Liver (tissue), 9 donors: ENCODE data around the gene APP. TPM values are rescaled to one million over a fixed set of nuclear protein-coding genes. Genes with fewer than 3 reads are reported as not detected.

Experiments
- DNase-seq: peaks from one replicate; pipeline ENCODE4 v3.0.0-alpha.2; 2017; ENCODE audit warnings: low spot score
- H3K27ac ChIP-seq, 2 donors: one replicate each; pipeline ENCODE4 v1.7.0; 2013; ENCODE audit warnings: inconsistent platforms in 2 of 2, low read length in 2 of 2, control low read depth in 1 of 2, low read depth in 1 of 2, mild to moderate bottlenecking in 1 of 2
- H3K27me3 ChIP-seq, 4 donors: one replicate each; pipeline versions ENCODE4 v1.6.1 to v1.7.0; 2013; ENCODE audit warnings: low read length in 3 of 4, inconsistent platforms in 1 of 4, mild to moderate bottlenecking in 1 of 4, moderate library complexity in 1 of 4; ENCODE audit not compliant: control insufficient read depth in 4 of 4, insufficient read depth in 4 of 4
- H3K36me3 ChIP-seq, 4 donors: one replicate each; pipeline versions ENCODE4 v1.6.1 to v1.7.0; 2013; ENCODE audit warnings: low read length in 3 of 4, mild to moderate bottlenecking in 3 of 4, low read depth in 1 of 4, moderate library complexity in 1 of 4; ENCODE audit not compliant: control insufficient read depth in 4 of 4, insufficient read depth in 3 of 4
- H3K4me1 ChIP-seq, 4 donors: one replicate each; pipeline versions ENCODE4 v1.6.1 to v1.7.0; 2013; ENCODE audit warnings: low read length in 3 of 4, mild to moderate bottlenecking in 3 of 4, moderate library complexity in 1 of 4; ENCODE audit not compliant: control insufficient read depth in 4 of 4, insufficient read depth in 4 of 4
- H3K4me3 ChIP-seq, 3 donors: one replicate each; pipeline versions ENCODE4 v1.6.1 to v1.7.0; 2013; ENCODE audit warnings: low read length in 3 of 3, control low read depth in 1 of 3, low read depth in 1 of 3, mild to moderate bottlenecking in 1 of 3
- H3K9ac ChIP-seq, 2 donors: one replicate each; pipeline ENCODE4 v1.7.0; 2013; ENCODE audit warnings: low read length in 2 of 2, mild to moderate bottlenecking in 2 of 2, moderate library complexity in 2 of 2, control low read depth in 1 of 2, low read depth in 1 of 2
- H3K9me3 ChIP-seq, 4 donors: one replicate each; pipeline versions ENCODE4 v1.6.1 to v1.7.0; 2013; ENCODE audit warnings: low read length in 3 of 4; ENCODE audit not compliant: control insufficient read depth in 4 of 4
- ATF3 ChIP-seq: IDR thresholded peaks from 2 replicates; pipeline ENCODE4 v1.6.1; 2016; ENCODE audit warnings: antibody characterized with exemption
- FOXA1 ChIP-seq: IDR thresholded peaks from 2 replicates; pipeline ENCODE4 v1.6.1; 2016; ENCODE audit warnings: antibody characterized with exemption
- FOXA2 ChIP-seq: IDR thresholded peaks from 2 replicates; pipeline ENCODE4 v1.6.1; 2016; ENCODE audit warnings: antibody characterized with exemption
- GABPA ChIP-seq, 2 donors: IDR thresholded peaks in 1 of 2; conservative IDR thresholded peaks in 1 of 2; 2 replicates each; pipeline ENCODE4 v1.6.1; 2016; ENCODE audit warnings: antibody characterized with exemption in 2 of 2, mild to moderate bottlenecking in 1 of 2, moderate library complexity in 1 of 2
- HNF4G ChIP-seq: IDR thresholded peaks from 2 replicates; pipeline ENCODE4 v1.6.1; 2016; ENCODE audit warnings: antibody characterized with exemption
- JUND ChIP-seq, 2 donors: IDR thresholded peaks; 2 replicates each; pipeline ENCODE4 v1.6.1; 2016; ENCODE audit warnings: antibody characterized with exemption in 2 of 2
- NR2F2 ChIP-seq: IDR thresholded peaks from 2 replicates; pipeline ENCODE4 v1.6.1; 2016; ENCODE audit warnings: antibody characterized with exemption
- REST ChIP-seq: IDR thresholded peaks from 2 replicates; pipeline ENCODE4 v1.6.1; 2016; ENCODE audit warnings: antibody characterized with exemption, mild to moderate bottlenecking
- RXRA ChIP-seq, 2 donors: IDR thresholded peaks; 2 replicates each; pipeline ENCODE4 v1.6.1; 2017 to 2018; ENCODE audit warnings: antibody characterized with exemption in 2 of 2, mild to moderate bottlenecking in 1 of 2
- SP1 ChIP-seq: IDR thresholded peaks from 2 replicates; pipeline ENCODE4 v1.6.1; 2018; ENCODE audit warnings: antibody characterized with exemption, mild to moderate bottlenecking
- TAF1 ChIP-seq: conservative IDR thresholded peaks from 2 replicates; pipeline ENCODE4 v1.6.1; 2016; ENCODE audit warnings: antibody characterized with exemption, mild to moderate bottlenecking
- YY1 ChIP-seq: IDR thresholded peaks from 2 replicates; pipeline ENCODE4 v1.6.1; 2016; ENCODE audit warnings: antibody characterized with exemption, mild to moderate bottlenecking
- WGBS: extraction: QIAGEN DNeasy Blood & Tissue Kit; methylation state at CpG from one replicate; pipeline ENCODE4 v1.1.7; 2013; 5-methylcytosine and 5-hydroxymethylcytosine counted together
- polyA plus RNA-seq, 2 donors: library from polyadenylated mRNA; stranded (reverse) in 1 of 2; unstranded in 1 of 2; fragments of 200-250 nt in 1 of 2; fragments of >200 nt in 1 of 2; fragmentation: Nextera tagmentation in 1 of 2; extraction: Ambion mirVana in 1 of 2; gene quantifications; one replicate each; pipeline versions ENCODE4 v1.2.1 to v1.2.3, GENCODE V29; 2013 to 2015
- total RNA-seq, 2 donors: library from RNA; depleted of rRNA; stranded (reverse); fragments of >200 nt; gene quantifications; one replicate each; pipeline ENCODE4 v1.2.3, GENCODE V29; 2014
- TF ChIP-seq, protein P1 (sequence below): IDR thresholded peaks from 2 replicates; pipeline ENCODE4 v1.6.1; 2016; ENCODE audit warnings: antibody characterized with exemption
- TF ChIP-seq, protein P2 (sequence below): IDR thresholded peaks from 2 replicates; pipeline ENCODE4 v1.6.1; 2016; ENCODE audit warnings: antibody characterized with exemption
- TF ChIP-seq, protein P3 (sequence below): fragments of 150-350 bp; IDR thresholded peaks from 2 replicates; pipeline ENCODE4 v1.5.1; 2017; ENCODE audit warnings: improper control_type of control experiment, low read depth, low read length; ENCODE audit not compliant: missing input control
- donor health status: healthy.
- donor health status: healthy.
- donor health status: healthy.
- donor health status: healthy.
- donor health status: healthy.

APP gene
- total and polyA plus RNA-seq, 4 donors, result 24.9 to 201 (median 111) TPM

DNA sequence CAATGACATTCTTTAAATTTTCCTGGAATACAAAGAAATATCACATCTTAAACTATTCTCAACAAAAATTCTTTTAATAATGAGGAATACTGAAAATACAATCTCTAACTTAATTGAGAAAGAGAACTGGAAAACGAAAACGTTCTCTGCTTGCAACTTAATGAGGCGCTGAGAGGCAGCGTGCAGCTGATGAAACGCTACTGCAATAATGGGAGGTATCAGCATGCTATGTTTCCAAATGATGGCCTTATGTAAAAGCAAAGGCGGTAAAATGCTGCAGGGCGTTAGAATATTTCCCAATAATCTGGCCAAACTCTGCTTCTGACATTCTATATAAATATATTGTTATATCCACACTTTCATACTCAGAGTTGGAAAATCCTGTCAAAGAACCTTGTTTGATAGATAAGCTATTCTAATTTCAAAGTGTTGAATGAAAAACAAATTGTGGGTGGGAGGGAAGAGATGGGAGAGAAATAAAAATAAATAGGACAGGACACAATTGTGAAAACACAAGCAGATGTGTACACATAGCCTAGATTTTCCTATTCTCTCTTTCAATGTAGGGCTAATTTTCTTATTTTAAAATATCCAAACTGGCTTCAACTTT lies 70.9 kb downstream of the APP start:
- DNase-seq, result no peak
- no peak overlapping the region for H3K9ac ChIP-seq
- 91% methylated on average over 7 of the region's 7 CpGs for WGBS
- no peak overlapping the region for H3K4me3 ChIP-seq
- no peak overlapping the region for H3K27ac ChIP-seq
- no peaks in the 10 kb centered on the region for H3K4me1 ChIP-seq
- no peaks in the 10 kb centered on the region for H3K9me3 ChIP-seq
- no peak for TF ChIP-seq REST
- TF ChIP-seq SP1, result no peak
- TF ChIP-seq, protein P1, sequence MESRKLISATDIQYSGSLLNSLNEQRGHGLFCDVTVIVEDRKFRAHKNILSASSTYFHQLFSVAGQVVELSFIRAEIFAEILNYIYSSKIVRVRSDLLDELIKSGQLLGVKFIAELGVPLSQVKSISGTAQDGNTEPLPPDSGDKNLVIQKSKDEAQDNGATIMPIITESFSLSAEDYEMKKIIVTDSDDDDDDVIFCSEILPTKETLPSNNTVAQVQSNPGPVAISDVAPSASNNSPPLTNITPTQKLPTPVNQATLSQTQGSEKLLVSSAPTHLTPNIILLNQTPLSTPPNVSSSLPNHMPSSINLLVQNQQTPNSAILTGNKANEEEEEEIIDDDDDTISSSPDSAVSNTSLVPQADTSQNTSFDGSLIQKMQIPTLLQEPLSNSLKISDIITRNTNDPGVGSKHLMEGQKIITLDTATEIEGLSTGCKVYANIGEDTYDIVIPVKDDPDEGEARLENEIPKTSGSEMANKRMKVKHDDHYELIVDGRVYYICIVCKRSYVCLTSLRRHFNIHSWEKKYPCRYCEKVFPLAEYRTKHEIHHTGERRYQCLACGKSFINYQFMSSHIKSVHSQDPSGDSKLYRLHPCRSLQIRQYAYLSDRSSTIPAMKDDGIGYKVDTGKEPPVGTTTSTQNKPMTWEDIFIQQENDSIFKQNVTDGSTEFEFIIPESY, result no peak
- TF ChIP-seq YY1, result no peak
- TF ChIP-seq GABPA (IDR thresholded peaks at IDR 0.05 in 1 of 2, conservative IDR thresholded peaks at IDR 0.05 in 1 of 2), result no peak
- TF ChIP-seq RXRA (IDR thresholded peaks at IDR 0.05), result no peak
- no peak for TF ChIP-seq TAF1
- TF ChIP-seq, protein P2, sequence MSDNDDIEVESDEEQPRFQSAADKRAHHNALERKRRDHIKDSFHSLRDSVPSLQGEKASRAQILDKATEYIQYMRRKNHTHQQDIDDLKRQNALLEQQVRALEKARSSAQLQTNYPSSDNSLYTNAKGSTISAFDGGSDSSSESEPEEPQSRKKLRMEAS, result no peak
- no peak for TF ChIP-seq FOXA2
- no peak for TF ChIP-seq ATF3
- TF ChIP-seq, protein P3, sequence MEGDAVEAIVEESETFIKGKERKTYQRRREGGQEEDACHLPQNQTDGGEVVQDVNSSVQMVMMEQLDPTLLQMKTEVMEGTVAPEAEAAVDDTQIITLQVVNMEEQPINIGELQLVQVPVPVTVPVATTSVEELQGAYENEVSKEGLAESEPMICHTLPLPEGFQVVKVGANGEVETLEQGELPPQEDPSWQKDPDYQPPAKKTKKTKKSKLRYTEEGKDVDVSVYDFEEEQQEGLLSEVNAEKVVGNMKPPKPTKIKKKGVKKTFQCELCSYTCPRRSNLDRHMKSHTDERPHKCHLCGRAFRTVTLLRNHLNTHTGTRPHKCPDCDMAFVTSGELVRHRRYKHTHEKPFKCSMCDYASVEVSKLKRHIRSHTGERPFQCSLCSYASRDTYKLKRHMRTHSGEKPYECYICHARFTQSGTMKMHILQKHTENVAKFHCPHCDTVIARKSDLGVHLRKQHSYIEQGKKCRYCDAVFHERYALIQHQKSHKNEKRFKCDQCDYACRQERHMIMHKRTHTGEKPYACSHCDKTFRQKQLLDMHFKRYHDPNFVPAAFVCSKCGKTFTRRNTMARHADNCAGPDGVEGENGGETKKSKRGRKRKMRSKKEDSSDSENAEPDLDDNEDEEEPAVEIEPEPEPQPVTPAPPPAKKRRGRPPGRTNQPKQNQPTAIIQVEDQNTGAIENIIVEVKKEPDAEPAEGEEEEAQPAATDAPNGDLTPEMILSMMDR, result no peak
- no peaks in the 10 kb centered on the region for H3K36me3 ChIP-seq
- no peaks in the 10 kb centered on the region for H3K27me3 ChIP-seq

DNA sequence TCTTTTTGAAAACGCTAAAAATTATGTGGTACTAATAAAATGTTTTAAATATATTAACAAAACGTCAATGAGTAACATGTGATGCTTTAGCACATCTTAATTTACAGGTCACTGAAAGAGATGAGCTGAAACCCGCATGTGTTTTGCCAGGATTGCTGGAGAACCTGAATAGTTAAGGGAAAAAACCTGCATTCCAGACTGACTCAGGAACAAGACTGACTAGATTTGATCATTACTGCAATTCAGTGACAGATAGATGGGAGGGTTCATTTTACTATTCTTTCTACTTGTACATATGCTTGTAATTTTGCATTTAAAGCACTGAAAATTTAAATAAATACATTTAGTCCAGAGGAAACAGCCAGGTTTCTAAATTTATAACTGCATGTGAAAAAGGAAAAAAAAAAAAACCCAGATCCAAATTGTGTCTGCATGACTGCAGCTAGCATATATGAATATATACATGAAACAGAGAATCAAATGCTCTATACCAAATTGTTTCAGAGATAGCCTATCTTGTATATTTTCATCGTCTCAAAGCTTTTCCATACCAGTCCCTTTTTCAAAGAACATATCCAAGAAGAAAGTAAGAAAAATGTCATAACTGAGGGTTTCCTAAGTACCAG lies 71.7 kb downstream of the APP start:
- H3K9ac ChIP-seq, result no peak overlapping the region
- 85% methylated on average over 4 of the region's 4 CpGs for WGBS
- TF ChIP-seq RXRA (IDR thresholded peaks at IDR 0.05) (no peak), JUND (IDR thresholded peaks at IDR 0.05) (no peak), HNF4G (no peak), FOXA1 (no peak), REST (no peak), GABPA (IDR thresholded peaks at IDR 0.05 in 1 of 2, conservative IDR thresholded peaks at IDR 0.05 in 1 of 2) (no peak), TAF1 (no peak), NR2F2 (no peak)
- TF ChIP-seq, protein P1, result no peak
- TF ChIP-seq, protein P2, result no peak

More for the DNA sequence above, 71.7 kb downstream of the APP start:
- Histone ChIP-seq H3K9me3 (no peaks in the 10 kb centered on the region), H3K36me3 (no peaks in the 10 kb centered on the region), H3K4me3 (no peak overlapping the region), H3K27me3 (no peaks in the 10 kb centered on the region), H3K4me1 (no peaks in the 10 kb centered on the region), H3K27ac (no peak overlapping the region)
- DNase-seq, result no peak
